22Rv1 (cell line): ENCODE measurements around the gene PIK3CG.
"Not testable (repeated sequence)": the region's sequence is repeated elsewhere in the genome, so short reads cannot be mapped to it uniquely, and the experiment has no call there.

ENCODE experiments used
- H3K27ac ChIP-seq: fragments of 450-650 bp; 2 replicates; pipeline ENCODE4 v1.5.1; 2017
- CTCF ChIP-seq: fragments of 450-650 bp; IDR thresholded peaks from 2 replicates; pipeline ENCODE4 v1.5.1; 2017; ENCODE audit warnings: mild to moderate bottlenecking
- ZFX ChIP-seq: fragments of 450-650 bp; IDR thresholded peaks from 2 replicates; pipeline ENCODE4 v1.6.1; 2017; ENCODE audit warnings: antibody characterized with exemption, borderline replicate concordance

PIK3CG gene

GRCh38 chr7:106844279-106844997, 20.6 kb upstream of the PIK3CG start:
- no peak overlapping the region for H3K27ac ChIP-seq
- no peak for TF ChIP-seq ZFX
- no peak for TF ChIP-seq CTCF

- TF ChIP-seq CTCF (no peak), ZFX (no peak)
- no peak overlapping the region for H3K27ac ChIP-seq
These were observed 17.0 kb upstream of the PIK3CG start for GRCh38 chr7:106848049-106848448.

- no peak overlapping the region for H3K27ac ChIP-seq
- TF ChIP-seq ZFX: no peak
- no peak for TF ChIP-seq CTCF
These were observed 16.1 kb upstream of the PIK3CG start for GRCh38 chr7:106848851-106849442.

- not testable (repeated sequence) for H3K27ac ChIP-seq
These were observed 13.4 kb upstream of the PIK3CG start for GRCh38 chr7:106851632-106852031.

GRCh38 chr7:106853250-106853908, 11.7 kb upstream of the PIK3CG start:
- TF ChIP-seq CTCF: no peak
- TF ChIP-seq ZFX: no peak
- no peak overlapping the region for H3K27ac ChIP-seq

- TF ChIP-seq ZFX: no peak
- no peak for TF ChIP-seq CTCF
- no peak overlapping the region for H3K27ac ChIP-seq
These were observed 9.4 kb upstream of the PIK3CG start for GRCh38 chr7:106855540-106856132.

GRCh38 chr7:106858618-106859532, 6.2 kb upstream of the PIK3CG start:
- H3K27ac ChIP-seq: no peak overlapping the region
- TF ChIP-seq ZFX (no peak), CTCF (no peak)
